GM19351 (cell line): ENCODE results near the gene PRDM1.

Experiments
- ATAC-seq: cut with Tn5 transposase; IDR thresholded peaks from one replicate; pipeline ENCODE4 v1.9.1; 2021; ENCODE audit warnings: mild to moderate bottlenecking, moderate library complexity; ENCODE audit not compliant: unreplicated experiment

The PRDM1 gene

GRCh38 chr6:106094261-106094963 is 8.3 kb downstream of the PRDM1 start:
- ATAC-seq = no peak

- no peak for ATAC-seq
Measured at GRCh38 chr6:106094964-106095335, 8.8 kb downstream of the PRDM1 start.

GRCh38 chr6:106097411-106098231 is 11.5 kb downstream of the PRDM1 start:
- peak; percentile 45 for ATAC-seq

DNA sequence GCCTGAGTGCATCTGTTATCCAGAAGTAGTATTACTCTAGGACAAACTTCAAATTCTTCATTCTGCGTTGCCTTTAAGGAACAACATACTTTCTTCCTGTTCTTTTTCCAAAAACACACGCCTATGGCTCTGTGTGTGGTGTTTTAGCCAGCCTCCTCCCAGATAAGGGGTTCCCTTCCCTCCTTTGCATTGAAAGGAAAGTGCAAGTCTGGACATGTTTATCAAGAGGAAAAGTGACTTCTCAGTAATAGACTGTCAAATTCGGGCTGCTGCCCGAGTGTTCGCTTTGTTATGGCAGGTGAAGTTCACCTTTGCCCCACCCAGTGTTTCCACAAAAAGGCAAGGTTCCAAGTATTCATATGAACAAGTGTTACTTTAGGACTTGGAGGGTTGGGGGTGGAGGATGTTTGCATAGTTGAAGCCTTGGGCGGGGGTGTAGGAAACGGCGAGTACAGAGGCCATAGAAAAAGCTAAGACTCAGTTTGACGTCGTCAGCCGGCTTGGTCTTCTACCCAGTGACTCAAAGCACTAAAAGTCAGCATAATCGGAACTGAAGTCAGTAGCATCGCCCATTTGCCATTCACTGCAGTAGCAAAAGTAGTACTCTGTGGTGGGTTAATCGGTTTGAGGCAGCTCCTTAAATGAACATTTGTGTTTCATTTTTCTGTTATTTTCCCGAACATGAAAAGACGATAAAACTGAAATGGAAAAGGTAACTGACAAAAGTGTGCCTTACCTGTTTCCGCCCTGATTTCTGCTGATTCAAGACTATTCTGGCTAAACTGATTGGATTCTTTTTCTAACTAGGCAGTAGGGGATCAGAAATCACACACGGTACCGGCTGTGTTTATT is 12.5 kb downstream of the PRDM1 start:
- peak; percentile 47 for ATAC-seq

- ATAC-seq = no peak
Measured at GRCh38 chr6:106099235-106099537, 13.1 kb downstream of the PRDM1 start.

GRCh38 chr6:106100755-106101154 is 14.6 kb downstream of the PRDM1 start:
- ATAC-seq = no peak

DNA sequence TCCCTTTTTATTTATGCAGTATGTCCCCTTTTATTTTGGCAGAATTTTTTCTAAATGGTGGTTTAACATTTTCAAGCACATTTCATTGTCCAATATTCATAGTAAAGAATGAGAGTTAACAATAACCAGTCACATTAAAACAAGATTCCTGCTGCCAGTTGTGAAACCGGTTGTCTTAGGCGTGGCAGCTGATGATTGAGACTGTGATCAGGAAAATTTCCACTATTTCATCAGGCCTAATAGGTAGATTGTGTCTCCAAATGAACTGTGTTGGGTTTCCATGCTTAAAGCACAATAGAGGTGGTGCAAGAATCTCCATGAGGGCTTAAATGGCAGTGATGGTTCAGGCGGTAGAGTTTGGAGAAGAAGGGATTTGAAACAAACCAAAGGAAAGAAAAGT is 15.3 kb downstream of the PRDM1 start:
- no peak for ATAC-seq

DNA sequence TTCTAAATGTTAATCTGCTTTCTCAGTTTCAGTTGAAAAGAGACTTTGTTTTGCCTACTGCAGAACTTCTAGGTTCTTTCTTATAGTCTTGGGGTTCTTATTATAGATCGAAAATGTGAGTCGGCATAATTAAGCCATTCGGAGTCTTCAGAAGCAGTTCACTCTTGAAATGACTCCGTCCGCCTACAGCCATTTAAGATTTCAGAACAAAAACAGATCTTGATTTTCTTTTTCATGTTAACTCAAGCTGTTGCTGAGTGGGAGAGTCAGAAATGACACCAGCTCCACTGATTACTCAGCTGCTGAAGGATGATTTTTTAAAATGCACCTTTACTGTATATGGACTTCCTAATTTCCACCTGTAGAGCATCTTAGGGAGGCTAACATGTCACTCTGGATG is 15.9 kb downstream of the PRDM1 start:
- ATAC-seq = peak; percentile 64

DNA sequence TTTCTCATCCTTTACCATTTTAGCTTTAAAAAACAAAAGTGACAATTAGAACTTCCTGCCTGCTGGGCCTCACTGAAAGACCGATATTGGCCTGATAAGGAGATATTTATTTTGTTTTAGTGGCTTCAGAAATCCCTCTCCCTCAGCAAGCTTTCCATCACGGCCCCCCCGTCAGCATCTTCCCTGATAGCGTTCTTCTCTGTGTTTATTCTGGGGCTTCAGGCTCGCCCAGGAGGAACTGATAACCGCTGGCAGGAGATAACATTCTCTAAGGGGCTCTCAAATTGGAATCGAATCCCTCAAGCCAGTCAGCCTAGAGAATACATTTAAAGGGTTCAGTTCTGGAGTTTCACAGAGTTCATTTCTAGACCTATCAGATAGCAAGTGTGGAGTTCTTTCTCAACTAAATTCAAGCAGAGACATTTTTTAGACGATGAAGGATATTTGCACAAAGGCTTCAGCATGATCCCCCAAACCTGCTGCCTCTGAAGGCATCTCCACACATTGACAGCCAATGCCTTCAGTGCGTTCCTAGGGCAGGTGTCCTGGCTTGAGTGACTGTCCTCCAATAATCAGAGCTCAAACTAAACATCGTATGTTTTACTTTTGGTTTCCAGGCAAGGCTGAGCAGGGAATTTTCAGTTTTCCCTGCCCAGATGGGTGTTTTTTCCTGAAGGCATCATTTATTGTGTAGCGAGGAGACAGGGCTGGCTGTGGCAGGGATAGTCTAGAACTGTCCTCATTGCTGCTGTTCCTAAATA is 17.0 kb downstream of the PRDM1 start:
- ATAC-seq = no peak

- ATAC-seq = peak; percentile 36
Measured at GRCh38 chr6:106103728-106104109, 17.6 kb downstream of the PRDM1 start.

DNA sequence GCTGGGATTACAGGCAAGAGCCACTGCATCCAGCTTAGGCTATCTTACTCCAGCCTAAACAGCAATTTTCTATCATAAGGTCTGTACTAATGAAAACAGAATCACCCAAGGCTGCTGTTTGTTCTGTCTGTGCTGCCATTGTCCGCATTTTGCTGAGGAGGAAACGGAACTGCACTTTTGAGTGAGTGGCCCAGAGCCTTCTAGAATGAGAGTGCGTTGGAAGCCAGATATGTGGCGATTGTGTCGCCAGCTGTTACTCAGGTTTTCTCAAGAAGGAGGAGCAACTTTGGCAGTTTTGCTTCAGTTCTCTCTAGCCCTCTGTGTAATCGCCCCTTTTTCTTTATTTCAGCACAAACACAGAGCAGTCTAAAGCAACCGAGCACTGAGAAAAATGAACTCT is 18.3 kb downstream of the PRDM1 start:
- no peak for ATAC-seq

DNA sequence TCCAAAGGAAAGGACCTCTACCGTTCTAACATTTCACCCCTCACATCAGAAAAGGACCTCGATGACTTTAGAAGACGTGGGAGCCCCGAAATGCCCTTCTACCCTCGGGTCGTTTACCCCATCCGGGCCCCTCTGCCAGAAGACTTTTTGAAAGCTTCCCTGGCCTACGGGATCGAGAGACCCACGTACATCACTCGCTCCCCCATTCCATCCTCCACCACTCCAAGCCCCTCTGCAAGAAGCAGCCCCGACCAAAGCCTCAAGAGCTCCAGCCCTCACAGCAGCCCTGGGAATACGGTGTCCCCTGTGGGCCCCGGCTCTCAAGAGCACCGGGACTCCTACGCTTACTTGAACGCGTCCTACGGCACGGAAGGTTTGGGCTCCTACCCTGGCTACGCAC is 18.8 kb downstream of the PRDM1 start:
- no peak for ATAC-seq

DNA sequence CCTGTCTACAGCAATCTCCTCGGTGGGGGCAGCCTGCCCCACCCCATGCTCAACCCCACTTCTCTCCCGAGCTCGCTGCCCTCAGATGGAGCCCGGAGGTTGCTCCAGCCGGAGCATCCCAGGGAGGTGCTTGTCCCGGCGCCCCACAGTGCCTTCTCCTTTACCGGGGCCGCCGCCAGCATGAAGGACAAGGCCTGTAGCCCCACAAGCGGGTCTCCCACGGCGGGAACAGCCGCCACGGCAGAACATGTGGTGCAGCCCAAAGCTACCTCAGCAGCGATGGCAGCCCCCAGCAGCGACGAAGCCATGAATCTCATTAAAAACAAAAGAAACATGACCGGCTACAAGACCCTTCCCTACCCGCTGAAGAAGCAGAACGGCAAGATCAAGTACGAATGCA is 19.4 kb downstream of the PRDM1 start:
- no peak for ATAC-seq

GRCh38 chr6:106106276-106107042 is 20.3 kb downstream of the PRDM1 start:
- no peak for ATAC-seq

- no peak for ATAC-seq
Measured at GRCh38 chr6:106107043-106107613, 21.0 kb downstream of the PRDM1 start.

DNA sequence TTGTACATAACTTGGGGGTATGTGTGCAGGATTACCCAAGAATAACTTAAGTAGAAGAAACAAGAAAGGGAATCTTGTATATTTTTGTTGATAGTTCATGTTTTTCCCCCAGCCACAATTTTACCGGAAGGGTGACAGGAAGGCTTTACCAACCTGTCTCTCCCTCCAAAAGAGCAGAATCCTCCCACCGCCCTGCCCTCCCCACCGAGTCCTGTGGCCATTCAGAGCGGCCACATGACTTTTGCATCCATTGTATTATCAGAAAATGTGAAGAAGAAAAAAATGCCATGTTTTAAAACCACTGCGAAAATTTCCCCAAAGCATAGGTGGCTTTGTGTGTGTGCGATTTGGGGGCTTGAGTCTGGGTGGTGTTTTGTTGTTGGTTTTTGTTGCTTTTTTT is 22.0 kb downstream of the PRDM1 start:
- no peak for ATAC-seq

DNA sequence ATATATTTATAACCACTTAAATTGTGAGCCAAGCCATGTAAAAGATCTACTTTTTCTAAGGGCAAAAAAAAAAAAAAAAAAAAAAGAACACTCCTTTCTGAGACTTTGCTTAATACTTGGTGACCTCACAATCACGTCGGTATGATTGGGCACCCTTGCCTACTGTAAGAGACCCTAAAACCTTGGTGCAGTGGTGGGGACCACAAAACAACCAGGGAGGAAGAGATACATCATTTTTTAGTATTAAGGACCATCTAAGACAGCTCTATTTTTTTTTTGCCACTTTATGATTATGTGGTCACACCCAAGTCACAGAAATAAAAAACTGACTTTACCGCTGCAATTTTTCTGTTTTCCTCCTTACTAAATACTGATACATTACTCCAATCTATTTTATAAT is 22.9 kb downstream of the PRDM1 start:
- ATAC-seq = no peak

DNA sequence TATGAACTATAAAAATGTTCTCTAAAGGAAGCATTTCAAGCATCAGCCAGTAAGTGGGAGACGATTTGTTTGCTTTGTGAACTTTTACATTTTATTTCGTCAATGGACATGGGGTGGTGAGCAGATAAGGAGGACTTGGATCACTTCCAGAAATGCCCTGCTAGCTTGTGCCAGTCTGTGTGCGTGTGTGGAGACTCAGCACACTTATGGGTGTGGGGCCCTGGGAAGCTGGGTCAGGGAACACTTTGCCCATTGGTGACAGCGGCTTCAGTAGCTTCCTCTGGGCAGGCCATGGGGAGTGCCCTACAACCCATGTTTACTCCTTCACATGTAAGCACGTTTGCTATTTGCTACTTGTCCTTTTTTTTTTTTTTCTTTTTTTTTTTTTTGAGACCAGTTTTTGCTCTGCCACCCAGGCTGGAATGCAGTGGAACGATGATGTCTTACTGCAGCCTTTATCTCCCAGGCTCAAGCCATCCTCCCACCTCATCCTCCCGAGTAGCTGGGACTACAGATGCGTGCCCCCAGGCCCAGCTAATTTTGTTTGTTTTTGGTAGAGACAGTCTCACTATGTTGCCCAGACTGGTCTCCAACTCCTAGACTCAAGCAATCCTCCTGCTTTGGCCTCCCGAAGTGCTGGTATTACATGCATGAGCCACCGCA is 24.2 kb downstream of the PRDM1 start:
- ATAC-seq = no peak

- no peak for ATAC-seq
Measured at GRCh38 chr6:106112433-106112832, 26.3 kb downstream of the PRDM1 start.
